GM12892 (cell line): Measurements from ENCODE around the gene GON7. TPM values are rescaled to one million over a fixed set of nuclear protein-coding genes. Genes with fewer than 3 reads are reported as not detected.
"Not testable (repeated sequence)": the region's sequence is repeated elsewhere in the genome, so short reads cannot be mapped to it uniquely, and the experiment has no call there.

Experiments
- DNase-seq: peaks from one replicate; pipeline ENCODE4 v3.0.0; 2011; ENCODE audit not compliant: insufficient read length
- FAIRE-seq: peaks from 2 replicates; lab custom pipeline; 2011; peaks lifted over from hg19 to GRCh38; lab: Jason Lieb, UNC
- POLR2A ChIP-seq: IDR thresholded peaks from 2 replicates; pipeline ENCODE4 v1.6.1; 2011; ENCODE audit warnings: low read depth, low read length, control low read depth
- POLR2AphosphoS5 ChIP-seq: IDR thresholded peaks from 2 replicates; pipeline ENCODE4 v1.6.1; 2011; ENCODE audit warnings: low read depth, low read length, control low read depth
- TAF1 ChIP-seq: IDR thresholded peaks from 2 replicates; pipeline ENCODE4 v1.6.1; 2011; ENCODE audit warnings: low read depth, mild to moderate bottlenecking, control low read depth, low read length, borderline replicate concordance
- polyA plus RNA-seq: library from polyadenylated mRNA; unstranded; fragments of >200 nt; gene quantifications from one replicate; pipeline ENCODE4 v1.2.1, GENCODE V29; 2012; ENCODE audit warnings: missing spikeins, inconsistent platforms; ENCODE audit not compliant: missing spikeins

Gene GON7, protein sequence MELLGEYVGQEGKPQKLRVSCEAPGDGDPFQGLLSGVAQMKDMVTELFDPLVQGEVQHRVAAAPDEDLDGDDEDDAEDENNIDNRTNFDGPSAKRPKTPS
- polyA plus RNA-seq = 14.9 TPM

DNA sequence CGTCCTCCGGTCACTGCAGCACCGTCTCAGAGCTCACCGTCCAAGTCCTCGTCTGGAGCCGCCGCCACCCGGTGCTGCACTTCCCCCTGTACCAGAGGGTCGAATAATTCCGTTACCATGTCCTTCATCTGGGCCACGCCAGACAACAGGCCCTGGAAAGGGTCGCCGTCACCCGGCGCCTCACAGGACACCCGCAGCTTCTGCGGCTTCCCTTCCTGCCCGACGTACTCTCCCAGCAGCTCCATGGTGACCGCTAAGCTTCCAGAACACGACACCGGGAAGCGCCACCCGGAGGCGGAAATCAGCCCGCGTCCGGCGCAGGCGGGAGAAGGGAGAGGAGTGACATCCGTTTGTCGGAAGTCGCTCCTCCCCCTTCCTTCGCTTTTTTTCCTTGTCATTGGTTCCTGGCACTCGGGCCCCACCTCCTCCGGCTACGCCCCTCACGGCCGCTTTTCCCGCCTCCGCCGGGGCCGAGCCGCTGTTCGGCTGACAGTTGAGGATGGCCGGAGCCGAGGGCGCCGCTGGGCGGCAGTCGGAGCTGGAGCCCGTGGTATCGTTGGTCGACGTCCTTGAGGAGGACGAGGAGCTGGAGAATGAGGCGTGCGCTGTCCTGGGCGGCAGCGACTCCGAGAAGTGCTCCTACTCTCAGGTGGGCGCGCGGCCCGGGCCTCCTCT is at the start of gene GON7, which contains the start of gene UBR7:
Gene GON7 (minus strand): TSS at position 273 of the 675 bp plus-strand sequence. CDS start 28 bp downstream, at position 245.
Gene UBR7 (plus strand): TSS at position 464 of the 675 bp plus-strand sequence. CDS start 36 bp downstream, at position 500.
- TF ChIP-seq TAF1 (peak; percentile 58), POLR2AphosphoS5 (peak; percentile 90), POLR2A (peak; percentile 93)
- DNase-seq (peak; percentile 82), FAIRE-seq (peak; percentile 95)

DNA sequence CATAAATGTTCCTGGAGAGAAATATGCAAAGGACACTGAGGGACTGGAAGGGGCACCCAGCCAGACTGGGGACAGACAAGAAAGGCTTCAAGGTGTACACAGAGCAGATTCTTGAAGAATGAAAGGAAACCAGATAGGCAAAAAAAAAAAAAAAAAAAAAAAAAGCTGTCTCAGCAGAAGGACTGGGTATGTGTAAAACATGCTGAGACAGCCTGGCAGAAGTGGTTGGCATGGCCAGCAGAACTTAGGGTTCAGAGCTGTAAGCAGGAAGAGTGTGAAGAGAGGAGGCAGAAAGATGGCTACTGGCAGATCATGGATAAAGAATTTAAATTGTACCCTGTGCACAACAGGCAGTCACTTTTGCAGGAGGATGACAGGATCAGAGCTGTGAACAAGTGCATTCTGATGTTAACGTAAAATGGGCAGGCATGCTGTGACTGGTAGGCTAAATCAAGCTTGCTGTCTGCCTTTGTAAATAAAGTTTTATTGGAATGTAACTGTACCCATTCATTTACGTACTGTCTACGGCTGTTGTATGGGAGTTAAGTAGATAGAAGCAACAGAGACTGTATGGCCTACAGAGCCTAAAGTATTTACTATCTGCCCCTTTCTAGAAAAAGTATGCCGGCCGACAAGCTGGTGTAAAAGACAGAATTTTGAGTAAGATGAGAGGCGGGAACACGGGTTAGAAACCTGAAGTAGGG is 42.4 kb upstream of the GON7 start:
- no peak for FAIRE-seq
- DNase-seq = no peak
- TF ChIP-seq POLR2AphosphoS5 (no peak), TAF1 (no peak), POLR2A (no peak)

DNA sequence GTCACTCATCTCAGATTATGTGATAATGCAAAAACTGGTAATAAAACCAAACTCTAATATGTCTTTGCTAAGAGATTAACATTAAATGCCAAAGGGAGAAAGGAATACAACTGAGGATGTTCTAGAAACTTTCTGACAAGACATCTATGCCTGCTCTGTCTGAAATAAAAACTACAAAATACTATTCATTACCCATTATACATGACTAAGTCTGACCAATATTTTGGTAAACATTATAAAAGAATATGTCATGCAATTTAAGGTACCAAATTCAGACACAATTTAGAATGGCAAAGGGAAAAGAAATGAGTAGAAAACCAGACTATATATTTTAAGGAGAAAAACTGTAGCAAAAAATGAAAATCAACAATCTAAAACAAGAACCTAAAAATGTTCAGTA is 39.7 kb upstream of the GON7 start:
- TF ChIP-seq POLR2AphosphoS5 (no peak), POLR2A (no peak), TAF1 (no peak)
- no peak for FAIRE-seq
- no peak for DNase-seq

DNA sequence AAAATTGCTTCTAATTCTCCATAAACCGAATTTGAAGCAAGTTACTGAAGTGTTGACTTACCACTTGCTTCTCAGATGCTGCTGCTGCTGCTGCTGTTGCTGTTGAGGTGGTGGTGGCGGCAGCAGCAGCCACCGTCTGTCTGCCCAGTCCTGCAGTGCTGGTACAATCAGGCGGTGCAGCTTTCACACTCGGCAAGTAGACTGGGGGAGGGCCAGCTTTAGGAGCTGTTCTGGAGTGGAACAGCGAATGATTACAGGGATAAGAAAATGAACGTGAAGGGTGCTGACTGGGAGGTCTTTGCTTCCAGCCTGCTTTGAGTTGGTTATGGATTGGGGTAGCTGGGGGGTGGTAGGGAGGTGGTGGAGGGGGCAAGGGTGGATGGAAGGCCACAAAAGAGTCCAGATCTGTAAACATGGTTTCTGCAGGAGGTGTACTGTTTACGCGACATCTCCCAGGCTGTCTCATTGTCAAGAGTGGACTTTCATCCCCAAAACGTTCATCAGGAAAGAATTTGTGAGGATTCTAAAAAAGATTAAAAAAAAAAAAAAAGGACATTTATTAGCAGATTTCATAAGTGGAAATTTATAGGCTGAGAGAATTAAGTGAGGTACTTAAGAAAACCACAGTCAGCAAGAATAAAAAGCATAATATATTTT is 39.0 kb upstream of the GON7 start:
- FAIRE-seq (no peak), DNase-seq (no peak)
- TF ChIP-seq TAF1 (no peak), POLR2AphosphoS5 (no peak), POLR2A (no peak)

DNA sequence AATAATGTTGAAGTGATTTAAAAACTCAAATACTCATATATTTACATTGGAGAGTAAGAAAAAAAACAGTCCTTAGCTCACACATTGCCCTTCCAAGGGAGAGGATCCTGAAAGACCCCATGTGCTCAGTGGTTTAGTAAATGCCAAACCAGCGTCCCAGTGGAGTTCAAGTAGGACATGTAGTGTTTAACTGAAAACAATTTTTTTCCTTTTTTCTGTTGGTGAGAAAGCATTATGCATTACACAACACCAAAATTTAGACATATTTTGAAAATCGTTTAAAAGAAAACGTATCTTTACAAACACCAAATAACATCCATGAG is 33.8 kb upstream of the GON7 start:
- TF ChIP-seq TAF1 = no peak
- TF ChIP-seq POLR2A = no peak
- TF ChIP-seq POLR2AphosphoS5 = no peak
- DNase-seq (no peak), FAIRE-seq (no peak)

DNA sequence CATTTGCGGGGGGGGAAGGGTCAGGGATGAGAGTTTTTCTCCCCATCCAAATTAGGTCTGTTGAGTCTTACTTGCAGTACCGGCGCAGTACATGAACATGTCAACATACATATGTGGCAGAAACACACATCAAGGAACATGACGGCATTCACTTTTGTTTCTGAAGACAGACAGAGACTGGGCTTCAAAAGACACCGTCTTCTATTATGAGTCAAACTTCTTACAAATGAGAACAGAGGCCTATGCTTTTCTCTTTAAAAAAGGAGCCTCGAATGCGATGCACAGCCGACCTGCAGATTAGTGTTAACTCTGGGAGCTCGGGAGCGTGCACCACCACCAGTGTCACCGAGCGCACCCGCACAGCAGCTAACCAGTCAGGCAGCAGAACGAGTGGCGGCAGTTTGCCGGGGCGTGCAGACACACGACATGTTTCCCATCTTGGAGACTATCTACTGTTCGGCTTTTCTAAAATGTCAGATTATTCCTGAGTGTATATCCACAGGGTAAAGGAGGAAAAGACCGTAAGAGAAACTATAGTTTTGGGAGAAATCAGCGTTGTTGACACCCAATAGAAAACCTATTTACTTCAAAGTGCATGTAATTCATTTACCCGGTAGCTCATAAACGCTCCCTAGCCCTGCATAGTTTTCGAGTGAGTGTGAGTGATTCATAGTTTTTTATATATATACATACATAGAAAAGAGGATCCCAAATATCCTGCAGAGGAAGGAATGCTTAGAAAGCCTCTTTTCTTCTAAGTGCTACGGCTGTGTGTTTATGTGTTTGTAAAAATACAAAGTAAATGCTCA is 33.2 kb upstream of the GON7 start:
- FAIRE-seq = no peak
- no peak for DNase-seq
- TF ChIP-seq TAF1 (no peak), POLR2AphosphoS5 (no peak), POLR2A (no peak)

DNA sequence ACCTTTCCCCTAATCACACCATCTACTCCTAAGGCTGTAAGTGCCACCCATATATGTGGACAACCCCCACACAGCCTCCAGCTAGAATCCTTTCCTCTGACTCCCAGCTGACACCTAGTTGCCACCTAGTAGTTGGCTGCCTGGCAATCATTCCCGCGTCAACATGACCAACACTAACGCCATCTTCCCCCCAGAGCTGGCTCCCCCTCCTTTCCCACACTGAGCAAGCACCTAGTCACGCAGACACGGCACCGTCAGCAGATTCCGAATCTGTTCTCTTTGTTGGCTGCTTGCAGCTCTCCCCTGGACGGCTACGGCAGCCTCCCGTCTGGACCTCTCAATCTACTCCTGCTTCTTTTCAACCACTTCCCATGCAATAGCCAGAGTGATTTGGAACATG is 27.9 kb upstream of the GON7 start:
- TF ChIP-seq TAF1 (no peak), POLR2A (no peak), POLR2AphosphoS5 (no peak)
- FAIRE-seq = no peak
- no peak for DNase-seq

DNA sequence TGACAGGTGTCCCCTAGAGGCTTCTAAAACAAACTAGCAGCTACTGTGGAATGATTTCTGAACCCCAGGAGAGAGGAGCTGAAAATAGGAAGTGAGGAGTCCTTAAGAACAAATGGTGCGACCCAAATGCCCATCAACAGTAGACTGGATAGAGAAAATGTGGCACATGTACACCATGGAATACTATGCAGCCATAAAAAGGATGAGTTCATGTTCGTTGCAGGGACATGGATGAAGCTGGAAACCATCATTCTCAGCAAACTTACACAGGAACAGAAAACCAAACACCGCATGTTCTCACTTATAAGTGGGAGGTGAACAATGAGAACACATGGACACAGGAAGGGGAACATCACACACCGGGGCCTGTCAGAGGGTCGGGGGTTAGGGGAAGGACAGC is 26.2 kb upstream of the GON7 start:
- FAIRE-seq, DNase-seq: not testable (repeated sequence)

DNA sequence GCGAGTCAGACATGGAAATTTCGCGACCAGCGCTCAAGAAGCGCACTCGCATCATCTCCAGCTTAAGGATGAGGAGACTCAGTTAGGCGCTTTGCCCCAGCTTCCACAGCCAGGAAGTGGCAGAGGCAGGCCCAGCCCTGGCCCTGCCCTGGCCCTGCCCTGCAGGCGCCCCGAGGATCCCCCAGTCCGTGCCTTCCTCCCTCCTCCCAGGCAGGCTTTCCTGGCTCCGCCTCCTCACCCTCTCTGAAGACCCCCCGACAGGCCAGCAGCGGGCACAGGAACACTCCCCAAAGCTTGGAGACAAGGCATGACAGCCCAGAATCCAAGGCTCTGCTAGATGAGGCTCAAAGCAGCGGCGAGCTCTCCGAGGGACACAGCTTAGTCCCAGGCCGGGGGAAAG is 25.3 kb upstream of the GON7 start:
- DNase-seq (no peak), FAIRE-seq (no peak)
- TF ChIP-seq POLR2AphosphoS5 (no peak), TAF1 (no peak), POLR2A (no peak)

DNA sequence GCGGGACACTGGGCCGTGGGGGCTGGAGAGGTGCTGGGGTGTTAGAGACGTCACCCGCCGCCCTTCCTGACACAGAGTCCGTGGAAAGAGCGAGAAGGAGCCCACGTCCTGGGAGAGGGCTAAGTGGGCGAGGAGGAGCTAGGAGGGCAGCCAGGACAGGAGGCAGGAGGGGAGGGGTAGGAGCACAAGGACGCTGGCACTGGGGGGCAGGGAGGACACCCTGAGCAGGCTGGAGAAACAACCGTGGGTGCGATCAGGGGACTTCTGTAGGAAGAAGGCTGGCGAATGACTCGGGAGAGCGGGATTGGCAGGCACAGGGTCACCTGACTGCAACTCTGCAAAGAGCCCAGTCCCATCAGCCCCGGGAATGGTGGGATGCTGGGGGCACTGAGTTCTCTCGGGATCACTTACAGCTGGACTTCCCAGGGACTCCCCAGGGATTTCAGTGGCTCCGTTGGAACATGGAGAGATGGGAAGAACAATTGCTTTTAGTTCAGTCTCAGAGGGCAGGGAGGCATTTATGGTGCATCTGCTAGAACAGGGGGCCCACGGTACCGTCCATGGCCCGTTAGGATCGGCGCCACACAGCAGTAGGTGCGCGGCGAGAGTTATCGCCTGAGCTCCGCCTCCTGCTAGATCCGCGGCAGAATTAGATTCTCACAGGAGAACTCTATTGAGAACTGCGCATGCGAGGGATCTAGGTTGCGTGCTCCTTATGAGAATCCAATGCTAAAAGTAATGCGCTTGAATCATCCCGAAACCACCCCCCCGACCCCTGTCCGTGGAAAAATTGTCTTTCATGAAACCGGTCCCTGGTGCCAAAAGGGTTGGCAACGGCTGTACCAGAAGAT is 24.5 kb upstream of the GON7 start:
- TF ChIP-seq POLR2A (no peak), POLR2AphosphoS5 (no peak), TAF1 (no peak)
- no peak for DNase-seq
- FAIRE-seq = no peak

DNA sequence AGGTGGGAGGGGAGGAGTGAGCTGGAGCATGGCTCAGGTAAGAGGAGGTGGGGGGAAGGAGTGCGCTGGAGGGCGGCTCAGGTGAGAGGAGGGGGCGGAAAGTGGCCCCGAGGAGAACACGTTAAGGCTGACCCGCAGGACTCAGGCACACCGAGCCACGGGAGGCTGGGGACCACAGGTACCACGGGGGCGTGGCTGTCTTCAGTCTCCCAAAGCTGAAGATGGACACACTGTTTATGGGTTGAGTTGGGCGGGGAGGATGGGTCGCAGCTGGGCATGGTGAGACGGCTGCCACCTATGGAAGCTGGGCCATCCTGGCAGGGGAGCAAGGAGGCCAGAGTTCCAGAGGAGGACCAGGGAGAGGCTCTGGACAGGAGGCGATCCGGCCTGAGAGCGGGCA is 23.7 kb upstream of the GON7 start:
- TF ChIP-seq POLR2AphosphoS5 (no peak), TAF1 (no peak), POLR2A (no peak)
- DNase-seq = no peak
- no peak for FAIRE-seq
